ENCODE results near the gene SMARCA1. TPM values are rescaled to one million over a fixed set of nuclear protein-coding genes. Genes with fewer than 3 reads are reported as not detected.
A peak's percentile ranks its signal among the peaks of the same experiment; 100 is the strongest.
"Not testable (repeated sequence)": the region's sequence is repeated elsewhere in the genome, so short reads cannot be mapped to it uniquely, and the experiment has no call there.

The SMARCA1 gene
- total RNA-seq, 1 experiment from 2014 or later, result 46.1 TPM

DNA sequence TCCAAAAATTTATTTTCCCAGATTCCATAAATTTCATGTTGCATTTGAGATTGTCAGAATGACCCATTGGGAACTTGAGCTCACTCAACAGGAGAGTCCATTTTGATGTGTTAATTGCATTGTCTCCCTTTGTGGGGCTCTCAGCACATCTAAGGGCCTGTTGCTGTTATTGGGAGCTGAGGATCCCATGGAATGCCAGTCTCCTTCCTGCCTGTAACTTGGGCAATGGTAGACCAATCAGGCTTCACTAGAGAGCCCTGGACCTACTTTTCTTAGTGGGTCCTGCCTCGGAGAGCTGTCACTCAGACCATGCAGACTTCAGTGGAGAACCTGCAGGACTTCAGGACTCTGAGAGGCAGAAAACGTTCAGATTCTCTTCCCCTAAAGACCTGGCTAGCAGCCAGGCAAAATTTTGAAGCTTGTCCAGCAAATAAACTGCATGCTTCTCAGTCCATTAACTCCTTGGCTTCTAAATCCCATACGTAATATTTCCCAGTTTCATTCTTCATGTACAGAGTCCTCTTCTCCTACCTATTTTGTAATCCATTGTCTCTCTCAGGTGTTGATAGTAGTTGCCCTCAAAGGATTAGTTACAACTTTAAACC is 41.9 kb upstream of the SMARCA1 start:
- DNase-seq (ENCODE audit: low spot score), result no peak
- Mint-ChIP-seq H3K27ac (no peak overlapping the region), H3K4me1 (peaks cover 12% of the 10 kb centered on the region), H3K9me3 (no peaks in the 10 kb centered on the region), H3K27me3 (ENCODE audit: low read depth) (no peaks in the 10 kb centered on the region), H3K4me3 (no peak overlapping the region), H3K36me3 (peaks cover 55% of the 10 kb centered on the region)
- TF ChIP-seq SP1 (CRISPR knock-in tag; conservative IDR thresholded peaks at IDR 0.05) (no peak), ZNF263 (CRISPR knock-in tag; IDR thresholded peaks at IDR 0.05; ENCODE audit: low read depth) (no peak), ZNF121 (CRISPR knock-in tag; IDR thresholded peaks at IDR 0.05) (no peak), NFYB (CRISPR knock-in tag; conservative IDR thresholded peaks at IDR 0.05; ENCODE audit: low read depth) (no peak), NR3C1 (CRISPR knock-in tag; conservative IDR thresholded peaks at IDR 0.05; ENCODE audit: low read depth) (no peak), ESRRA (CRISPR knock-in tag; IDR thresholded peaks at IDR 0.05; ENCODE audit: borderline replicate concordance) (no peak), TP53 (CRISPR knock-in tag; IDR thresholded peaks at IDR 0.05) (no peak)
- TF ChIP-seq, protein P1, sequence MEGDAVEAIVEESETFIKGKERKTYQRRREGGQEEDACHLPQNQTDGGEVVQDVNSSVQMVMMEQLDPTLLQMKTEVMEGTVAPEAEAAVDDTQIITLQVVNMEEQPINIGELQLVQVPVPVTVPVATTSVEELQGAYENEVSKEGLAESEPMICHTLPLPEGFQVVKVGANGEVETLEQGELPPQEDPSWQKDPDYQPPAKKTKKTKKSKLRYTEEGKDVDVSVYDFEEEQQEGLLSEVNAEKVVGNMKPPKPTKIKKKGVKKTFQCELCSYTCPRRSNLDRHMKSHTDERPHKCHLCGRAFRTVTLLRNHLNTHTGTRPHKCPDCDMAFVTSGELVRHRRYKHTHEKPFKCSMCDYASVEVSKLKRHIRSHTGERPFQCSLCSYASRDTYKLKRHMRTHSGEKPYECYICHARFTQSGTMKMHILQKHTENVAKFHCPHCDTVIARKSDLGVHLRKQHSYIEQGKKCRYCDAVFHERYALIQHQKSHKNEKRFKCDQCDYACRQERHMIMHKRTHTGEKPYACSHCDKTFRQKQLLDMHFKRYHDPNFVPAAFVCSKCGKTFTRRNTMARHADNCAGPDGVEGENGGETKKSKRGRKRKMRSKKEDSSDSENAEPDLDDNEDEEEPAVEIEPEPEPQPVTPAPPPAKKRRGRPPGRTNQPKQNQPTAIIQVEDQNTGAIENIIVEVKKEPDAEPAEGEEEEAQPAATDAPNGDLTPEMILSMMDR (IDR thresholded peaks at IDR 0.05), result no peak
- TF ChIP-seq, protein P2, sequence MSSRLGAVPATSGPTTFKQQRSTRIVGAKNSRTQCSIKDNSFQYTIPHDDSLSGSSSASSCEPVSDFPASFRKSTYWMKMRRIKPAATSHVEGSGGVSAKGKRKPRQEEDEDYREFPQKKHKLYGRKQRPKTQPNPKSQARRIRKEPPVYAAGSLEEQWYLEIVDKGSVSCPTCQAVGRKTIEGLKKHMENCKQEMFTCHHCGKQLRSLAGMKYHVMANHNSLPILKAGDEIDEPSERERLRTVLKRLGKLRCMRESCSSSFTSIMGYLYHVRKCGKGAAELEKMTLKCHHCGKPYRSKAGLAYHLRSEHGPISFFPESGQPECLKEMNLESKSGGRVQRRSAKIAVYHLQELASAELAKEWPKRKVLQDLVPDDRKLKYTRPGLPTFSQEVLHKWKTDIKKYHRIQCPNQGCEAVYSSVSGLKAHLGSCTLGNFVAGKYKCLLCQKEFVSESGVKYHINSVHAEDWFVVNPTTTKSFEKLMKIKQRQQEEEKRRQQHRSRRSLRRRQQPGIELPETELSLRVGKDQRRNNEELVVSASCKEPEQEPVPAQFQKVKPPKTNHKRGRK (CRISPR knock-in tag; IDR thresholded peaks at IDR 0.05; ENCODE audit: borderline replicate concordance), result no peak
- ChIA-PET CTCF (no interaction called here), POLR2A (no interaction called here)
- peak; percentile 74 for ATAC-seq

DNA sequence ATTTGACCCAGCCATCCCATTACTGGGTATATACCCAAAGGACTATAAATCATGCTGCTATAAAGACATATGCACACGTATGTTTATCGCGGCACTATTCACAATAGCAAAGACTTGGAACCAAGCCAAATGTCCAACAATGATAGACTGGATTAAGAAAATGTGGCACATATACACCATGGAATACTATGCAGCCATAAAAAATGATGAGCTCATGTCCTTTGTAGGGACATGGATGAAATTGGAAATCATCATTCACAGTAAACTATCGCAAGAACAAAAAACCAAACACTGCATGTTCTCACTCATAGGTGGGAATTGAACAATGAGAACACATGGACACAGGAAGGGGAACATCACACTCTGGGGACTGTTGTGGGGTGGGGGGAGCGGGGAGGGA is 41.1 kb upstream of the SMARCA1 start:
- DNase-seq (ENCODE audit: low spot score); H3K9me3 Mint-ChIP-seq; ATAC-seq; H3K27me3 Mint-ChIP-seq (ENCODE audit: low read depth); H3K27ac Mint-ChIP-seq; POLR2A ChIA-PET; H3K4me3 Mint-ChIP-seq; CTCF ChIA-PET: not testable (repeated sequence)
- H3K4me1 Mint-ChIP-seq, result peaks cover 12% of the 10 kb centered on the region
- peaks cover 56% of the 10 kb centered on the region for H3K36me3 Mint-ChIP-seq

DNA sequence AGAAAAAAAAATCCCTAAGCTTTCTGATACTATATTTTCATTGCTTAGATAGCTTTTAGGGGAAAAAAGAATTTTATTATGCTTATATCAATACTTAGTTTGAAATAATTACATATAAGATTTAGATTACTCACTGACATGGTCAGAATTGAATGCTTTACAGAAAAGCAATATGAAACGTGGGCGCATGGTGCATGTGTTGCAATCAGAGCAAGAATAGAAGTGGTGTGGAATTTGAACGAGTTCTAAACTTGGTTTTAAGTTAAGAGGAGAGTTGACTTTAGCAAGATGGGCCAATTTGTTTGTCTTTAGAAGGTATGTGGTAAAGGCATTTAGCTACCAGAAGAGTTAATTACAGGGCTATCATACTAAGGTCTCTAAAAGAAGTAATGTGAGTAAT is 38.2 kb upstream of the SMARCA1 start:
- Mint-ChIP-seq H3K36me3 (peaks cover 48% of the 10 kb centered on the region), H3K4me1 (peaks cover 12% of the 10 kb centered on the region), H3K4me3 (no peak overlapping the region), H3K27ac (no peak overlapping the region), H3K27me3 (ENCODE audit: low read depth) (no peaks in the 10 kb centered on the region), H3K9me3 (no peaks in the 10 kb centered on the region)
- no peak for TF ChIP-seq NR3C1 (CRISPR knock-in tag; conservative IDR thresholded peaks at IDR 0.05; ENCODE audit: low read depth)
- no peak for TF ChIP-seq ZNF219 (CRISPR knock-in tag; IDR thresholded peaks at IDR 0.05; ENCODE audit: borderline replicate concordance)
- no peak for DNase-seq (ENCODE audit: low spot score)
- ChIA-PET CTCF (no interaction called here), POLR2A (no interaction called here)
- ATAC-seq, result no peak

DNA sequence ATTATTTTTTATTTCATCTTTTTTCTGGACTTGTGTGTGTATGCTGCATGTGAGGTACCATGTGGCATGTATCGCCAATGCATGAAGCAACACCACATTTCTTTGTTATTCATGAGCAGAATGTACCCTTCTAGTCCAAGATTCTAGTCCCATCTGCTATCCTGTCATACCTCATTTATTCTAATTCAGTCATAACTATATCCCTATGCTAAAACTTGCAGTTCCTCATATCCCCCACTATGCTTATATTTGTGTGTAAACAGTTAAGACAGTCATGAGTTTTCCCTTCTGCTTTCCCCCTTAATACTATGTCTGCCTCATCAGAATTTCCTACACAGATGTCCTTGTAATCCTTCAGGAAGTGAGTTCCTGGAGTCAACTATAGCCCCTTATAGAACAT is 36.5 kb upstream of the SMARCA1 start:
- ChIA-PET POLR2A (no interaction called here), CTCF (no interaction called here)
- peaks cover 41% of the 10 kb centered on the region for H3K36me3 Mint-ChIP-seq
- ATAC-seq, result no peak
- H3K4me1 Mint-ChIP-seq, result no peaks in the 10 kb centered on the region
- no peak overlapping the region for H3K4me3 Mint-ChIP-seq
- no peak overlapping the region for H3K27ac Mint-ChIP-seq
- no peak for DNase-seq (ENCODE audit: low spot score)
- no peaks in the 10 kb centered on the region for H3K9me3 Mint-ChIP-seq
- no peaks in the 10 kb centered on the region for H3K27me3 Mint-ChIP-seq (ENCODE audit: low read depth)
- TF ChIP-seq FOXK1 (CRISPR knock-in tag; IDR thresholded peaks at IDR 0.05) (no peak), NFATC4 (CRISPR knock-in tag; IDR thresholded peaks at IDR 0.05) (no peak), GRHL2 (CRISPR knock-in tag; IDR thresholded peaks at IDR 0.05; ENCODE audit: insufficient replicate concordance, severe bottlenecking) (no peak), TEAD1 (CRISPR knock-in tag; IDR thresholded peaks at IDR 0.05) (no peak), PRRX2 (CRISPR knock-in tag; IDR thresholded peaks at IDR 0.05) (no peak), GTF2I (CRISPR knock-in tag; conservative IDR thresholded peaks at IDR 0.05) (no peak), ETV6 (CRISPR knock-in tag; IDR thresholded peaks at IDR 0.05) (no peak), CBFB (CRISPR knock-in tag; IDR thresholded peaks at IDR 0.05; ENCODE audit: low read depth) (no peak), ATF1 (CRISPR knock-in tag; IDR thresholded peaks at IDR 0.05) (no peak), ZBTB21 (CRISPR knock-in tag; IDR thresholded peaks at IDR 0.05; ENCODE audit: borderline replicate concordance) (no peak)
- TF ChIP-seq, protein P3, sequence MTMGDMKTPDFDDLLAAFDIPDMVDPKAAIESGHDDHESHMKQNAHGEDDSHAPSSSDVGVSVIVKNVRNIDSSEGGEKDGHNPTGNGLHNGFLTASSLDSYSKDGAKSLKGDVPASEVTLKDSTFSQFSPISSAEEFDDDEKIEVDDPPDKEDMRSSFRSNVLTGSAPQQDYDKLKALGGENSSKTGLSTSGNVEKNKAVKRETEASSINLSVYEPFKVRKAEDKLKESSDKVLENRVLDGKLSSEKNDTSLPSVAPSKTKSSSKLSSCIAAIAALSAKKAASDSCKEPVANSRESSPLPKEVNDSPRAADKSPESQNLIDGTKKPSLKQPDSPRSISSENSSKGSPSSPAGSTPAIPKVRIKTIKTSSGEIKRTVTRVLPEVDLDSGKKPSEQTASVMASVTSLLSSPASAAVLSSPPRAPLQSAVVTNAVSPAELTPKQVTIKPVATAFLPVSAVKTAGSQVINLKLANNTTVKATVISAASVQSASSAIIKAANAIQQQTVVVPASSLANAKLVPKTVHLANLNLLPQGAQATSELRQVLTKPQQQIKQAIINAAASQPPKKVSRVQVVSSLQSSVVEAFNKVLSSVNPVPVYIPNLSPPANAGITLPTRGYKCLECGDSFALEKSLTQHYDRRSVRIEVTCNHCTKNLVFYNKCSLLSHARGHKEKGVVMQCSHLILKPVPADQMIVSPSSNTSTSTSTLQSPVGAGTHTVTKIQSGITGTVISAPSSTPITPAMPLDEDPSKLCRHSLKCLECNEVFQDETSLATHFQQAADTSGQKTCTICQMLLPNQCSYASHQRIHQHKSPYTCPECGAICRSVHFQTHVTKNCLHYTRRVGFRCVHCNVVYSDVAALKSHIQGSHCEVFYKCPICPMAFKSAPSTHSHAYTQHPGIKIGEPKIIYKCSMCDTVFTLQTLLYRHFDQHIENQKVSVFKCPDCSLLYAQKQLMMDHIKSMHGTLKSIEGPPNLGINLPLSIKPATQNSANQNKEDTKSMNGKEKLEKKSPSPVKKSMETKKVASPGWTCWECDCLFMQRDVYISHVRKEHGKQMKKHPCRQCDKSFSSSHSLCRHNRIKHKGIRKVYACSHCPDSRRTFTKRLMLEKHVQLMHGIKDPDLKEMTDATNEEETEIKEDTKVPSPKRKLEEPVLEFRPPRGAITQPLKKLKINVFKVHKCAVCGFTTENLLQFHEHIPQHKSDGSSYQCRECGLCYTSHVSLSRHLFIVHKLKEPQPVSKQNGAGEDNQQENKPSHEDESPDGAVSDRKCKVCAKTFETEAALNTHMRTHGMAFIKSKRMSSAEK (CRISPR knock-in tag; IDR thresholded peaks at IDR 0.05; ENCODE audit: borderline replicate concordance), result no peak
- TF ChIP-seq, protein P4, sequence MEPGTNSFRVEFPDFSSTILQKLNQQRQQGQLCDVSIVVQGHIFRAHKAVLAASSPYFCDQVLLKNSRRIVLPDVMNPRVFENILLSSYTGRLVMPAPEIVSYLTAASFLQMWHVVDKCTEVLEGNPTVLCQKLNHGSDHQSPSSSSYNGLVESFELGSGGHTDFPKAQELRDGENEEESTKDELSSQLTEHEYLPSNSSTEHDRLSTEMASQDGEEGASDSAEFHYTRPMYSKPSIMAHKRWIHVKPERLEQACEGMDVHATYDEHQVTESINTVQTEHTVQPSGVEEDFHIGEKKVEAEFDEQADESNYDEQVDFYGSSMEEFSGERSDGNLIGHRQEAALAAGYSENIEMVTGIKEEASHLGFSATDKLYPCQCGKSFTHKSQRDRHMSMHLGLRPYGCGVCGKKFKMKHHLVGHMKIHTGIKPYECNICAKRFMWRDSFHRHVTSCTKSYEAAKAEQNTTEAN (CRISPR knock-in tag; IDR thresholded peaks at IDR 0.05), result no peak

Data from WTC11 (cell line).